Regular cardiac myocyte (primary cell): ENCODE data around the gene SIK3. TPM values are rescaled to one million over a fixed set of nuclear protein-coding genes. Genes with fewer than 3 reads are reported as not detected.

Source experiments
- total RNA-seq: library from RNA; depleted of rRNA; stranded (reverse); fragments of >200 nt; gene quantifications from 2 replicates; pipeline ENCODE4 v1.2.3, GENCODE V29; 2014

Gene SIK3
- 13.2 and 13.8 TPM in 2 replicates for total RNA-seq

GRCh38 chr11:117098269-117099232, at the start of gene SIK3:
Gene SIK3 (minus strand): TSS chr11:117098428. CDS start chr11:117098415, 13 bp downstream.

GRCh38 chr11:117143871-117144476, 45.7 kb upstream of the SIK3 start, which contains the start of gene PAFAH1B2:
Gene PAFAH1B2 (plus strand): TSS chr11:117144287. CDS start chr11:117152448, 8,161 bp downstream.

GRCh38 chr11:116837231-116838091, 260.8 kb downstream of the SIK3 start, which contains the start of gene APOA1:
Gene APOA1 (minus strand): TSS chr11:116837622. CDS start chr11:116837387, 235 bp downstream.

GRCh38 chr11:116829525-116830183, 268.6 kb downstream of the SIK3 start, which contains the start of gene APOC3:
Gene APOC3 (plus strand): TSS chr11:116829907. CDS start chr11:116830583, 676 bp downstream.

GRCh38 chr11:116823031-116823843, 275.0 kb downstream of the SIK3 start, which contains the start of gene APOA4:
Gene APOA4 (minus strand): TSS chr11:116823304. CDS start chr11:116823191, 113 bp downstream.

Other genes with a start within 250 kb of the SIK3 start
- gene PAFAH1B2, start 45.9 kb upstream of the SIK3 start, total RNA-seq = 187 and 197 TPM in 2 replicates
- gene SIDT2, start 80.3 kb upstream of the SIK3 start, total RNA-seq = 17.1 and 27.6 TPM in 2 replicates
- 1,205 and 3,154 TPM in 2 replicates for gene TAGLN, start 100.9 kb upstream of the SIK3 start, total RNA-seq
- 49.9 and 101 TPM in 2 replicates for gene PCSK7, start 133.6 kb upstream of the SIK3 start, total RNA-seq
- 6.8 and 7.3 TPM in 2 replicates for gene RNF214, start 134.2 kb upstream of the SIK3 start, total RNA-seq
- gene BACE1-AS, start 192.9 kb upstream of the SIK3 start, total RNA-seq = 1.2 and 1.4 TPM in 2 replicates
- 23.1 and 27.2 TPM in 2 replicates for gene BACE1, start 217.8 kb upstream of the SIK3 start, total RNA-seq
- 22.8 and 35.5 TPM in 2 replicates for gene CEP164, start 229.4 kb upstream of the SIK3 start, total RNA-seq